HFFc6 (cell line): ENCODE results near the gene PON3. TPM values are rescaled to one million over a fixed set of nuclear protein-coding genes. Genes with fewer than 3 reads are reported as not detected.

ENCODE experiments used
- DNase-seq: peaks from one replicate; pipeline ENCODE4 v3.0.0-alpha.2; 2018
- H3K27ac Mint-ChIP-seq: 2 replicates; pipeline ENCODE4 v1.8.0; 2020; ENCODE audit warnings: mild to moderate bottlenecking, mixed read lengths
- H3K27me3 Mint-ChIP-seq: 2 replicates; pipeline ENCODE4 v1.8.0; 2021; ENCODE audit warnings: mild to moderate bottlenecking, moderate library complexity, mixed read lengths; ENCODE audit not compliant: insufficient read depth
- H3K36me3 Mint-ChIP-seq: 2 replicates; pipeline ENCODE4 v1.8.0; 2021; ENCODE audit warnings: low read depth, mixed read lengths
- H3K4me1 Mint-ChIP-seq: 2 replicates; pipeline ENCODE4 v1.8.0; 2020; ENCODE audit warnings: low read depth, mixed read lengths
- H3K4me3 Mint-ChIP-seq: 2 replicates; pipeline ENCODE4 v1.8.0; 2020; ENCODE audit warnings: mild to moderate bottlenecking, moderate library complexity, mixed read lengths
- H3K9me3 Mint-ChIP-seq: 2 replicates; pipeline ENCODE4 v1.8.0; 2020; ENCODE audit warnings: mild to moderate bottlenecking, mixed read lengths
- CTCF ChIP-seq: fragments of 200-600 bp; sonication (generic); IDR thresholded peaks from 2 replicates; pipeline ENCODE4 v1.5.0; 2021; ENCODE audit warnings: antibody characterized with exemption, mild to moderate bottlenecking
- total RNA-seq, 6 experiments: library from RNA; stranded (reverse); fragmentation: NEBNext Ultra II Directional; extraction: Animal tissue kit (Norgen Biotek cat#: 25700); gene quantifications; 2 replicates in 1 of 6; 3 replicates in 5 of 6; pipeline ENCODE4 v1.2.3, GENCODE V29; 2021

The PON3 gene
- total RNA-seq, 6 experiments from 2014 or later, result not detected

- Mint-ChIP-seq H3K36me3 (peaks cover 5% of the 10 kb centered on the region; the same call in 1 of the 2 replicates), H3K4me3 (no peak overlapping the region)
- no peak for TF ChIP-seq CTCF
These were observed 34.7 kb upstream of the PON3 start for GRCh38 chr7:95430864-95431263.

GRCh38 chr7:95429241-95429990 is 33.2 kb upstream of the PON3 start:
- Mint-ChIP-seq H3K4me1 (peaks cover 39% of the 10 kb centered on the region), H3K4me3 (no peak overlapping the region), H3K27me3 (no peaks in the 10 kb centered on the region), H3K9me3 (no peaks in the 10 kb centered on the region; the same call in 1 of the 2 replicates), H3K36me3 (peaks cover 5% of the 10 kb centered on the region; the same call in 1 of the 2 replicates), H3K27ac (no peak overlapping the region)
- TF ChIP-seq CTCF, result no peak
- DNase-seq, result no peak

More at GRCh38 chr7:95430864-95431263, 34.7 kb upstream of the PON3 start:
- peaks cover 36% of the 10 kb centered on the region for H3K4me1 Mint-ChIP-seq
- H3K27me3 Mint-ChIP-seq, result peaks cover 3% of the 10 kb centered on the region; the same call in 1 of the 2 replicates
- DNase-seq, result no peak
- H3K27ac Mint-ChIP-seq, result no peak overlapping the region
- no peaks in the 10 kb centered on the region; the same call in 1 of the 2 replicates for H3K9me3 Mint-ChIP-seq

GRCh38 chr7:95427914-95428516 is 31.8 kb upstream of the PON3 start:
- H3K27me3 Mint-ChIP-seq, result peaks cover 2% of the 10 kb centered on the region; the same call in 1 of the 2 replicates
- H3K9me3 Mint-ChIP-seq, result no peaks in the 10 kb centered on the region
- no peak overlapping the region for H3K27ac Mint-ChIP-seq
- TF ChIP-seq CTCF, result no peak
- DNase-seq, result no peak
- peaks cover 37% of the 10 kb centered on the region for H3K4me1 Mint-ChIP-seq
- no peak overlapping the region for H3K4me3 Mint-ChIP-seq
- peaks cover 6% of the 10 kb centered on the region for H3K36me3 Mint-ChIP-seq

GRCh38 chr7:95427166-95427565 is 31.0 kb upstream of the PON3 start:
- H3K4me3 Mint-ChIP-seq, result no peak overlapping the region
- H3K36me3 Mint-ChIP-seq, result peaks cover 8% of the 10 kb centered on the region
- peaks cover 2% of the 10 kb centered on the region; the same call in 1 of the 2 replicates for H3K27me3 Mint-ChIP-seq
- H3K9me3 Mint-ChIP-seq, result no peaks in the 10 kb centered on the region
- no peak overlapping the region for H3K27ac Mint-ChIP-seq
- no peak for DNase-seq
- peaks cover 29% of the 10 kb centered on the region for H3K4me1 Mint-ChIP-seq
- no peak for TF ChIP-seq CTCF

- Mint-ChIP-seq H3K27ac (no peak overlapping the region), H3K4me1 (peaks cover 42% of the 10 kb centered on the region), H3K4me3 (no peak overlapping the region), H3K27me3 (peaks cover 2% of the 10 kb centered on the region; the same call in 1 of the 2 replicates), H3K9me3 (no peaks in the 10 kb centered on the region), H3K36me3 (peaks cover 16% of the 10 kb centered on the region)
- TF ChIP-seq CTCF, result no peak
- DNase-seq, result no peak
These were observed 29.5 kb upstream of the PON3 start for GRCh38 chr7:95425694-95426093.
